Osteocyte (in vitro differentiated cells): ENCODE data around the gene FTO. TPM values are rescaled to one million over a fixed set of nuclear protein-coding genes. Genes with fewer than 3 reads are reported as not detected.
A peak's percentile ranks its signal among the peaks of the same experiment; 100 is the strongest.

Source experiments
- DNase-seq: peaks from one replicate; pipeline ENCODE4 v3.0.0; 2021; ENCODE audit warnings: mixed read lengths; ENCODE audit not compliant: unreplicated experiment; ENCODE audit errors: extremely low spot score
- H3K27ac Mint-ChIP-seq: one replicate; pipeline ENCODE4 v1.8.0; 2021; ENCODE audit warnings: mild to moderate bottlenecking, mixed read lengths; ENCODE audit not compliant: unreplicated experiment
- H3K27me3 Mint-ChIP-seq: one replicate; pipeline ENCODE4 v1.8.0; 2021; ENCODE audit warnings: mixed read lengths; ENCODE audit not compliant: unreplicated experiment
- H3K36me3 Mint-ChIP-seq: one replicate; pipeline ENCODE4 v1.8.0; 2021; ENCODE audit warnings: mixed read lengths; ENCODE audit not compliant: unreplicated experiment
- H3K4me1 Mint-ChIP-seq: one replicate; pipeline ENCODE4 v1.8.0; 2021; ENCODE audit warnings: mixed read lengths; ENCODE audit not compliant: unreplicated experiment
- H3K4me3 Mint-ChIP-seq: one replicate; pipeline ENCODE4 v1.8.0; 2021; ENCODE audit warnings: mild to moderate bottlenecking, moderate library complexity, mixed read lengths; ENCODE audit not compliant: unreplicated experiment
- H3K9me3 Mint-ChIP-seq: one replicate; pipeline ENCODE4 v1.8.0; 2021; ENCODE audit warnings: mixed read lengths; ENCODE audit not compliant: unreplicated experiment
- CTCF ChIP-seq: fragments of 200-600 bp; sonication (generic); IDR thresholded peaks from 2 replicates; pipeline ENCODE4 v1.5.0; 2021; ENCODE audit warnings: antibody characterized with exemption, mild to moderate bottlenecking, moderate library complexity
- total RNA-seq: library from RNA; stranded (reverse); gene quantifications from 2 replicates; pipeline ENCODE4 v1.2.1, GENCODE V29; 2021

FTO gene
- total RNA-seq, 1 donor from 2014 or later = 108 TPM

- no peaks in the 10 kb centered on the region for H3K9me3 Mint-ChIP-seq
- no peak overlapping the region for H3K27ac Mint-ChIP-seq
- DNase-seq = no peak
- peaks cover 25% of the 10 kb centered on the region for H3K4me1 Mint-ChIP-seq
- no peaks in the 10 kb centered on the region for H3K27me3 Mint-ChIP-seq
- peaks cover 3% of the 10 kb centered on the region for H3K36me3 Mint-ChIP-seq
- no peak for TF ChIP-seq CTCF
- no peak overlapping the region for H3K4me3 Mint-ChIP-seq
These were observed 245.9 kb downstream of the FTO start for GRCh38 chr16:53949715-53950410.

- H3K4me3 Mint-ChIP-seq = no peak overlapping the region
- TF ChIP-seq CTCF = no peak
- H3K27ac Mint-ChIP-seq = no peak overlapping the region
- H3K36me3 Mint-ChIP-seq = peaks cover 3% of the 10 kb centered on the region
- no peak for DNase-seq
- H3K27me3 Mint-ChIP-seq = no peaks in the 10 kb centered on the region
- peaks cover 25% of the 10 kb centered on the region for H3K4me1 Mint-ChIP-seq
- no peaks in the 10 kb centered on the region for H3K9me3 Mint-ChIP-seq
These were observed 246.7 kb downstream of the FTO start for GRCh38 chr16:53950677-53951076.

GRCh38 chr16:53952215-53953208, 248.6 kb downstream of the FTO start:
- TF ChIP-seq CTCF = no peak
- Mint-ChIP-seq H3K36me3 (peaks cover 3% of the 10 kb centered on the region), H3K9me3 (no peaks in the 10 kb centered on the region), H3K4me3 (no peak overlapping the region), H3K27me3 (no peaks in the 10 kb centered on the region), H3K4me1 (peaks cover 25% of the 10 kb centered on the region), H3K27ac (peak overlapping the region; percentile 51)
- DNase-seq = no peak

GRCh38 chr16:53953336-53953735, 249.4 kb downstream of the FTO start:
- no peak for TF ChIP-seq CTCF
- no peaks in the 10 kb centered on the region for H3K9me3 Mint-ChIP-seq
- H3K4me3 Mint-ChIP-seq = no peak overlapping the region
- no peak overlapping the region for H3K27ac Mint-ChIP-seq
- DNase-seq = no peak
- peaks cover 5% of the 10 kb centered on the region for H3K36me3 Mint-ChIP-seq
- H3K27me3 Mint-ChIP-seq = no peaks in the 10 kb centered on the region
- peaks cover 25% of the 10 kb centered on the region for H3K4me1 Mint-ChIP-seq
